Stimulated activated CD4-positive, alpha-beta T cell treated with anti-CD3 and anti-CD28 coated beads, Interleukin-4, amount 100 ng/mL, for 1 hour (primary cell): ENCODE results near the gene PROC.

ENCODE experiments used
- DNase-seq: peaks from one replicate; pipeline ENCODE4 v3.0.0-alpha.2; 2020

PROC gene

DNA sequence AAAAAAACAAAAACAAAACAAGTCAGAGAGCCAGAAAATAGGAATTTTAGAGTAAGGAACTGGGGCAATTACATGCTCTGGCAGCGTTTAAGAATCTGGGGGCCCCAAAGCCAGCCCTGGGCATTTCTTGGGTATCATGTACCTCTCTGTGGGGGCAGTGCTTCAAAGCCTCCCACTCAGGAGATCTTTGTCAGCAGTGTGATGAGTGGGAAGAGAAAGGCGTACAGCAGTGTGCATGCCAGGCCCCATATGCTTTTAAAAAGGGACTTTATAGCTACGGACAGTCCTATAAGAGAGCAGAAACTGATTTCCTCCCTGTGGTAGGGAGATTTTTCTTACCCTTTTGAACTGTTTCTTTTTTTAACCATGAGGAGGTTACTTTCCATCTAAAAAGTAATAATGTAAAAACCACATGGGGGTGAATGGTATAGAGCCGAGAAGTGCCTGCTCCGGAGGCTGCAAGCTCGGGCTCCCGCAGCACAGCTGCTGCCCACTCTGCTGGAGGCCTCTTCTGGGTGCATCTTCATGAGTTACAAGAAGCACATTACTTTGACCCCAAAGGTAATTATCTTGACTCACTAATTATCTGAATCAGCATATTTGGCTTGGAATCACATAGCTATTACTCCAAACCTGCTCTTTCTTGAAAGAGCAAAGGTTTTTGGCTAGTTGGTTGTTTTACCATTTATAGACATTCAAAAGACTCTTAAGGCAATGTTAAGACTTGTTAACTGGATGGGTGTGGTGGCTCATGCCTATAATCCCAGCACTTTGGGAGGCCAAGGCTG, 46.4 kb downstream of the PROC start:
- no peak for DNase-seq

GRCh38 chr2:127465258-127465657, 47.0 kb downstream of the PROC start:
- no peak for DNase-seq

DNA sequence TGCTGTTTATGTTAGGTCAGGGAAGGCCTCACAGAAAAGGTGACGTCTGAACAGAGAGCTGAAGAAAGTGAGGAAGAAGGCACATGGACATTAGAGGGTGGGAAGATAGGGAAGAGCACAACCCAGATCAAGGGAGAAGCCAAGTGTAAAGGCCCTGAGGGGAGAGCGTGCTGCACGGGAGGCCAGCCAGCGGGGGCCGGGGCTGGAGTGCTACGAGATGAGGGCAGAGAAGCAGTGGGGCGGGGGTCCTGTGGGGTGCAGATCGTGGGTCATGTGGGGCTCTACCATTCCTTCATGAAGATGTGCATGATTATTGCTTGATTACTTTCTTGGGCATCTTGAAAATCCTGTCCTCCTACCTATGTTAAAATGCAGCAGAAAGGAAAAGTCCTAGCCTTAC, 50.8 kb downstream of the PROC start:
- no peak for DNase-seq

DNA sequence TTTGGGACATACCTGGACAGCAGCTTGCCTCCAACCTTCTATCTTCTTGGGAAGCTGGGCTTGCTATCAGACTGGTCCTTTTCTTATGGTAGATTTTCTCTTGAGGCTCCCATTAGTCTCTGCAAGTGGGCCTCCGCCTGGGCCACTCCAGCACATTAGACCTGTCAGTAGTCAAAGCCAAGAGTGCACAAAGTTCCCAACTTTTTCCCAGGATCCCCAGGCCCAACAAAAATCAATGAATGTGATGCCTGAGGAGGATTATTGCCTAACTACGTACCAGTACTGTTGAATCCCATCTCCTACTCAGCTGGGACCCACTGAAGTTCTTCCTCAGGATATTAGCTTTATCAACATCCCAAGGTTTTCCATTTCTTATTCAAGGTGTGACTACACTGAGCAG, 51.7 kb downstream of the PROC start:
- no peak for DNase-seq

DNA sequence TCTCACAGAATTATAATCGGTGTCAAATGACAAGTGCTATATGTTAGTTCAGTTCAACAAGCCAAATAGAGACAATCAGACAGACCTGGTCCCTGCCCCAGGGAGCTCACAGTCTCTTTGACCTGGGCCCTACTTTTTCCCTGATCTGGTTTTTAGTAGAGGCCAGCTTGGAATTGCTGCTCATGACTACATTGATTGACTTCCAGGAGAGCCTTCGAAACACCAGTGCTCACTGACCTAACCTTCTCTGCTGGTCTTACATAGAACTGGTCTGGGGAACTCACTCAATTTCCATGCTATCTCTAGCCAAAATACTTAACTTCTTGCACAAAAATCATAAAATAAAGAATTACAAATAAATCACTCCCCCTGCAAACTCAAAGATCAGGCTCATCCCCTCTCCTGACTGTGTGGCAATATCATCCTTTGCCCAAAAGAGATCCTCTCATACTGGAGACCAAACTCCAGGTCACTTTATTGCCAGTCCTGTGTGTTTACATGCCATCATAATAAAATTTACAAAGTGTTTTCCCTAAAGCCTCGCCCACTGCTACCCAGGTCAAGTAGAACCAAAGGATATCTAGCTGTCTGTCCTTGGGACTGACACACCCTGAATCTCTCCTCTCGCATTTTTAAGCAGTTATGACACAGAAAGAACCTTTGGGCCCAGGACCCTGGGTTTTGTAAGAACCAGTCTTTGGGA, 53.2 kb downstream of the PROC start:
- DNase-seq, result no peak

GRCh38 chr2:127472268-127472667, 54.0 kb downstream of the PROC start:
- DNase-seq, result no peak

GRCh38 chr2:127475788-127476187, 57.6 kb downstream of the PROC start:
- no peak for DNase-seq
